H1 (cell line): ENCODE data around the gene DMWD. TPM values are rescaled to one million over a fixed set of nuclear protein-coding genes. Genes with fewer than 3 reads are reported as not detected.
A peak's percentile ranks its signal among the peaks of the same experiment; 100 is the strongest.

Source experiments
- CTCF ChIP-seq, 3 experiments: IDR thresholded peaks; 1 replicate in 2 of 3; 2 replicates in 1 of 3; pipeline versions ENCODE4 v1.5.1 to v1.6.1; 2011; ENCODE audit warnings: low read length in 3 of 3, mild to moderate bottlenecking in 3 of 3, inconsistent platforms in 2 of 3, low read depth in 1 of 3, moderate library complexity in 1 of 3; ENCODE audit not compliant: insufficient read depth in 1 of 3; ENCODE audit errors: control extremely low read depth in 1 of 3
- RAD21 ChIP-seq, 2 experiments: IDR thresholded peaks in 1 of 2; conservative IDR thresholded peaks in 1 of 2; 2 replicates each; pipeline ENCODE4 v1.6.1; 2011; ENCODE audit warnings: low read depth in 2 of 2, low read length in 2 of 2, improper control_type of control experiment in 1 of 2, inconsistent platforms in 1 of 2, mild to moderate bottlenecking in 1 of 2, moderate library complexity in 1 of 2
- TAF1 ChIP-seq: IDR thresholded peaks from 2 replicates; pipeline ENCODE4 v1.6.1; 2011; ENCODE audit warnings: mild to moderate bottlenecking, low read depth, low read length
- polyA plus RNA-seq, 7 experiments: library from polyadenylated mRNA; depleted of rRNA in 3 of 7; stranded (reverse) in 5 of 7; unstranded in 2 of 7; fragments of >200 nt in 5 of 7; fragments of 200-250 nt in 2 of 7; gene quantifications; 1 replicate in 5 of 7; 2 replicates in 1 of 7; 4 replicates in 1 of 7; pipeline versions ENCODE4 v1.2.1 to v1.2.3, GENCODE V29; 2011 to 2013; ENCODE audit warnings: missing spikeins in 2 of 7, mixed read lengths in 2 of 7
- total RNA-seq: library from RNA; stranded (reverse); fragmentation: NEBNext Ultra II Directional; extraction: Animal tissue kit (Norgen Biotek cat#: 25700); gene quantifications from 2 replicates; pipeline ENCODE4 v1.2.1, GENCODE V29; 2021

DMWD gene
- total and polyA plus RNA-seq, 2 of the 8 experiments (the other 6 are each of a cell fraction or from before 2014, with no cell fraction given) = 13.6 to 41.0 TPM

- TF ChIP-seq CTCF (IDR thresholded peaks at IDR 0.05; ENCODE audit: control extremely low read depth in 1 of 3, insufficient read depth in 1 of 3, low read depth in 1 of 3, low read length in 3 of 3) = peak; percentile 77 to 93 (median 83)
- no peak for TF ChIP-seq TAF1
- peak in 1 of 2 experiments; percentile 36; a peak in 2 of 4 replicates for TF ChIP-seq RAD21 (IDR thresholded peaks at IDR 0.05 in 1 of 2, conservative IDR thresholded peaks at IDR 0.05 in 1 of 2; ENCODE audit: low read depth in 2 of 2, low read length in 2 of 2)
Measured at GRCh38 chr19:45774765-45775164, 17.9 kb downstream of the DMWD start (continued).
